Measurements from ENCODE around the gene ACOXL.
"Not testable (repeated sequence)": the region's sequence is repeated elsewhere in the genome, so short reads cannot be mapped to it uniquely, and the experiment has no call there.

ACOXL gene

DNA sequence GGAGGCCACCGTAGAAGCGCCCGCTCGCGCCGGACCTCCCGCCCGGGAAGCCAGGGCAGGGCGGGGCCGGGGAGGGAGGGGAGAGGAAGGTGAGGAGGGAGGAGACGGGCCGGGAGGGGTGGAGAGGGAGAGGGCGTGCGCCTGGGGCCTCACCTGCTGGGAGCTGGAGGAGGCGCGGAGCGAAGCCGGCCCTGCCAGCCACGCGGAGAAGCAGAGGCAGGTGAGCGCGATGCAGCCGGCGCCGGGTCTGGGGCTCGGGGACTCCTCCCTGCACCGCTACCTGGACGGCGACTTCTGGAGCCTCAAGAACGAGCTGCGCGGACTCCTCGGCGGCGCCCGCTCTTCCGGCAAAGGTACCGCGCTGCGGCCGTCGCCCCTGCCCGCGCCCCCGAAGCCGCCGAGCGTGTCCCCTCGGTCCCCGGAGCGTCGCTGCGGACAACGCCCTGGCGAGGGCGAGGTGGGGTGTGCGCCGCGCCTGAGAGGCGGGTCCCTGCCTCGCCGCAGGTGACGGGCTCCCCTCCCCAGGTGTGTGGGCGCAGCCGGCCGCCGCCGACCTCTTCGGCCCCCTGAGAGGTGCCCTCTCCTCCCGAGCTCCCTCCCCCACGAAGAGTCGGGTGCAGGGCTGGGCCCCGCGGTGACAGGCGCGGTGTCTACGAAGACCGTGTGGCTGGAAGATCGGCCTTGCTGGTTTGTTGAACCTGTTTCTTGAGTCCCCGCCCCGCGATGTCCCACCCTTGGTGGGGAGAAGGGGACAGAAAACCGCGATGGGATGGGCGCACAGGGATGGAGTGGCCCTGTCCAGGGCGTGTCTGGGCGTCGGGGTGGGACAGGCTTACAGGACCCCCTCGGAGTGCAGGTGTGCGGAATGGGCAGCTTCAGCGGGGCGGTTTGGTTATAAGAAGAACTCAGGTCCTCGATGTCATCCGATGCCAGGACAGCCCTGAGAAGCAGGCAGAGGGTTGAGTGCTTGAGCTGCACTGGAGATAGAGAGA, at the start of gene ACOXL:
Gene ACOXL, plus strand, starts transcription at position 152 of the 992 bp plus-strand sequence. CDS start 35,817 bp downstream, outside the sequence.
- DNase-seq (ENCODE audit: low read depth) = no peak

DNA sequence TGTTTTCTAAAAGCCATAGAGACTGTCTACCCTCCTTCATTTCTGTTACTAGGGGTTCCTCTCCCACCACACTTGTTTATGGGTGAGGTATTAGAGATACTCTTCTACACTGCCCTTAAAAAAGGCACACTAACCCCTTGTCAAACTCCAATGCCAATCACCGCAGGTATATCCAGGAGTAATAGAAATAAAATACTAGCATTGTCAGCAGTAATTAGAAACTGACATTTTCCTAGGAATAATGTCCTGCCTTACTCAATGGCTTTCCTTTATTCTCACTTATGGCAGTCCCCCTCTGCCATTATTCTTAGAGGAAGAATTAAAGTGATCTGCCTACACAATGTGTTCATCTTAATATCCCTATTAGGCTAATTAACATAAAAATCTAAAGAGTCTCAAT, 49.5 kb upstream of the ACOXL start:
- DNase-seq (ENCODE audit: low read depth) = no peak

DNA sequence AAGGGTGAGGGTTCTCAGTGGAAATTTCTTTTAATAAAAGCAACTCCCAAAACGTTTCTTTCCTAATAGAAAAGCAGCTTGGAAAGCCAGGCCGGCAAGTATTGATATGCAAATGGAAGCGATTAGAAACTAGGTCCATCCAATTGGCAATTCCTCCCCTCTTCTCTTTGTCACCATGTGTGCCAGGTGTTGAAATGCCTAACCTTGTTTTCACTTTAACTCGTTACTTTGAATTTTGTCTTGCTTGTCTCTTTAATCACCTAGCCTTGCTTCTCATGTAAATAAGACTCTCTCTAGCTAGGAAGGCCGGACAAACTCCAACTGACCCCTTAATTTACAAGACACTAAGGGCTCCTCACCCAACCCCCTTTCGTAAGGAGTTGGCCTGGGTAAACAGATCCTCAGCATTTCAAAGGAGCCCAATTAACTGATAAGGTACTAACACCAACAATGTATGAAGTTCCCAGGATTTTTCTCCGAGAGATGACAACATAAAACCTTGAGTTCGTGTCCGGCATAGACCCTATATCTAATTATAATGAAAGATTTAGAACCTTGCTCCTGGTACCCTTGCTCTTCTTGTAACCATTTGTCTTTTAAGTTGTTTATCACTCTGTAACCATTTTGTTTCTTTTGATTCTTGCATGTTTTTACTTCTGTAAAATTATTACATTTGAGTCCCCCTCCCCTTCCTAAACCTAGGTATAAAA, 44.4 kb upstream of the ACOXL start:
- not testable (repeated sequence) for DNase-seq (ENCODE audit: low read depth)

DNA sequence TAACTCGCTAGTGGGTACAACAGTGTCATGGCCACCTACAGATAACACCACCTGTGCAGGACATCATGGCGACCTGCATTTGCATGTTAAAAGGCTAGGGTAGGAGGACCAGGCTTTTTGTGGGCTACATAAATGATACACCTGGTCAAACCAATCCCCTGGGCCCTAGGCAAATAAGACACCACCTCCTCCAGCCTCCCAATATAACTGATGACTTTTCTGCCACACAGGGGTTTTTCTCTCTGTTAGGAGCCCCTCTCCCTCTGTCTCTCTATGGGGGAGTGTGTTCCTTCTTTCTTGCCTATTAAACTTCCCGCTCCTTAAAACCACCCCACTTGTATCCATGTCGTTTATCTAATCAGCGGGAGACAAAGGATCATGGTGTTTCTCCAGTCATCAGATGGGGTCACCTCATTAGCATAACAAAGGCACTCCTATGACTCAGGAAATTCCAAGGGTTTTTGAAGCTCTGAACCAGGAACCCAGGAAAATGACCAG, 43.7 kb upstream of the ACOXL start:
- no peak for DNase-seq (ENCODE audit: low read depth)

DNA sequence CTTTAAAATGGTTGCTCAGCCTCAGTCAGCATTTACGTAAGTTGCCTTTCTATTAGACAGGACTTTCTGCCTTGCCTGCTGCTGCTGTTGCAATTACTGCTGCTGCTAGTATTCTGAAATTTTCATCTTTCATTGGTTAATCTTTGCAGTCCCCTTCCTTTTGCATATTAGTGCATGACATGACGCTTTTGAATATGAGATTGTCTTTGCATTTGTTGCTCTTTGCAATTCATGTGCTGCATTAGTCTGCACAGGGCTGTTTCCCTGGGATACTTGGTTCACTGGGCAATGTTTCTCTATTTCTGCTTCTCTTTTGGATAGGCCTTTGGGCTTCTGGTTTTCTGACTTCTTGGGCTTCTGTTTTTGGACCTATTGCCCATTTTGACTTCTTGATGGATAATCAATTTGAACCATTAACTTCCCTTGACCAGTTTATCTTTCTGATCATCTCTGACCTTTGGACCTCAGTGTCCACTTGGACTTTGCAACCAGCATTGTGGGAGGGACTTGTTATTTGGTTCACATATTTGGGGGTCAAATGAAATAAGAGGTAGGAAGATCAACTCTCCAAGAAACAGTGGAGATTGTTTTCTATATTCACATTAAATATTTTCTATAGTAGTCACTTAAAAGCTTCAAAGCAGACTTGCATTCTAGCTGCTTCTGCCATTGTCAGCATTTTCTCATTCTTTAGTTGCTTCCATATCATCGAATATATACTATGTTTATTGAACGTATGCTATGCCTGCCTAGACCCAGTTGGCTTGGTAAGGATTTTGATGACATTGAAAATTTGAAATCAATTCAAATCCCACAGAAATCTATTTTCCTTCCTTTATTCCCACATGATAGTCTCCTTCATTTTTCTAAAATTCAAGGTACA, 42.0 kb upstream of the ACOXL start:
- DNase-seq (ENCODE audit: low read depth) = no peak

DNA sequence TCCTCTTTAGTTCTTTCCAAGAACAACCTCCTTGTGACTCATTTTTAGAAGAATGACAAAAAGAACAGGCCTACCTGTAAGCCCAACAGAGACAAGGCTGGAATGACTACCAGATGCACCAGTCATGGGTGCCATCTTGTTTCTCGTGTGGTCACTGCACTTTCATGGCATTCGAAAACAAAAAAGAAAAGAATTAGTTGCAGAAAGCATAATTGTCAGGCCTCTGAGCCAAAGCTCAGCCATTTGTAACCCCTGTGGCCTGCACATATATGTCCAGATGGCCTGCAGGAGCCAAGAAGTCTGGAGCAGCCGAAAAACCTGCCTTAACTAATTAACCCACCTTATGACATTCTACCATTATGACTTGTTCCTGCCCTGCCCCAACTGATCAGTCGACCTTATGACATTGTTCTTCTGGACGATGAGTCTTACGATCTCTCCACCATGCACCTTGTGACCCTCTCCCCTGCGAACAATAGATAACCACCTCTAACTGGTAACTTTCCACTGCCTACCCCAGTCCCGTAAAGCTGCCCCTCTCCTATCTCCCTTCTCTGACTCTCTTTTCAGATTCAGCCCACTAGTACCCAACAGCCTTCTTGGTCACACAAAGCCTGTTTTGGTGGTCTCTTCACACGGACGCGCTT, 40.6 kb upstream of the ACOXL start:
- no peak for DNase-seq (ENCODE audit: low read depth)

DNA sequence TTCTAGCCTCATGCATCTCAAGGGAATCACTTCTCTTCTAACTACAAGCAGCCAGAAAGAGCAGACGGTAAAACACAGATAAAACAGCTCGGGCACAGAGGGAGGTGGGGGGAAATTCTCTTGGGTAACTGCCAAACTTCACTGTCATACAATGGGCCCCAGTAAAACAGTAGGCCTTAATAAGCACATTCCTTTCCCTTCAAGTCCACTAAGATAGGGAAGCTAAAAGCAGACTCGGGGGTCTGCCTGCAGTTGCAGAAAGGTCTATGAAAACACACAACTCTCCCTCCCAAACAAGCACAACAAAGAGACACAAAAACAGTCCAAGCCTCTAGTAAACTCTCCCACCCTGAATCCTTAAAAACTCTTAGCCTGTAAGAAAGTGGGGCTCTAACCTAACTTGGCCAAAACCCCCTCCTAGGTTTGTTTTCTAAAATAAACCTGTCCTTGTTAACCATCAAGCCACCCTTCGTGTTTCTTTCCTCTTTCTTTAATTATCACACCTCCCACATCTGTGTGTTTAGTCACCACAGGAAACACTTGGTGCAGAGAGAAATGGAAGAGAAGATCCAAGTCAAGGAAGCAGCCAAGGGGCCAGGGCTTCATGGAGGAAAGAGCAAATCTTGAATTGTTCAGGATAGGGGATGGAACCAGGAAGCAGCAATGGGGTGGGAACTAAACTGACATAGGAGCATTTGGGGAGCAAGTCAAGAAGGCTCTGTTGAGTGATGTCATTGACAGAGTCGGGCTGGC, 37.1 kb upstream of the ACOXL start:
- DNase-seq (ENCODE audit: low read depth) = not testable (repeated sequence)

DNA sequence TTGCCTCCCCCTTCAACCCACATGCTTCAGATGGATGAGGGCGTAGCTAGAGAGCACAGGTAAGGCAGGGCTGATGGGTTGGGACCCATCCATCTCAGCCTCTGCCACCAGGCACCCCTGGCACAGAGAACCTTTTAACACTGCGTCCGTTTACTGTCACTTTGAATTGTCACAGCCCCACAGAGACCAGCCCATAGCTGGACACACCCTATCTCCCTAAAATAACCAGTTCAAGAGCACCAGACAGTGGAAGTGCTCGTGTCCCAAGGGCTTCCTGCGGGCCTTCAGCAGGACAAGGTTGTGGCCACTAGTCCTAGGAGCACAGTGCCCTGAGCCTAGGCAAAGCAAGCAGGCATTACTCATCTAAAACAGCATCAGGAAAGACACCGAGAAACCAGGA, 34.1 kb upstream of the ACOXL start:
- DNase-seq (ENCODE audit: low read depth) = not testable (repeated sequence)

DNA sequence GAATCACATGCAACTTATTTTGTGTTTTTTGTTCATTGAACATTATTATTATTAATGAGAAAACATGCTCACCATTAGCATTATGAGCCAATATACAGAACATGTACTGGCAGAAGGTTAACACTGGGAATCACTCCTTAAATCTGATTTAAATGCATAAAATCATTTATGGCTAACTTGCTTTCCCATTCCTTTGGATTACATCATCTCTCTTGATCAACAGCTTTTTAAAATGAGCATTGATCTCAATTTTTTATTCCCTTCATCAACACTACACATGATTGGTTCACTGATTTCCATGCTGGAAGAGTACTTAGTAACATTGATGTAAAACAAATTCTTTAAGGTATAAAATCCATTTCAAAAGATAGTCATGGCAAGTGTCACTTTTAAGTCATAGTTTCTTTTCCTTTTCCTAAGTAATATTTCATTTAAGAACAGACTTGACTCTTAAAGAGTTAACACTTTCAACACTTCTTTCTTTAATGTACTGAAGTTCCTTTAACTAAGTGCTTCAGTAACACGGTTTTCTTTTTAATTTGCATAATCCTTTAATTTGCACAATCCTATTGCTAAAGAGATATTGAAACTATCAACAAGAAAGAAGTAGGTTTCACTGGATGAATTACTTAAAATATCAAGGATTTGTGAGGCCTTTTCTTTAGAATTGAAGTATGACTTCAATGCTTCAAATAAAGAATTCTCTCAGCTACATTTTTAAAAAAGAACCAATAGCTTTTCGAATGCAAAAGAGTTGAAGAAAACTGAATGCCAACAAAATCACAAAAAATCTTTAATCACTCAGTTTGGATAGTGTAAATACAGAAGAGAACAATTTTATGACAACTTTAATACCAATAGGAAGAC, 29.6 kb upstream of the ACOXL start:
- no peak for DNase-seq (ENCODE audit: low read depth)

DNA sequence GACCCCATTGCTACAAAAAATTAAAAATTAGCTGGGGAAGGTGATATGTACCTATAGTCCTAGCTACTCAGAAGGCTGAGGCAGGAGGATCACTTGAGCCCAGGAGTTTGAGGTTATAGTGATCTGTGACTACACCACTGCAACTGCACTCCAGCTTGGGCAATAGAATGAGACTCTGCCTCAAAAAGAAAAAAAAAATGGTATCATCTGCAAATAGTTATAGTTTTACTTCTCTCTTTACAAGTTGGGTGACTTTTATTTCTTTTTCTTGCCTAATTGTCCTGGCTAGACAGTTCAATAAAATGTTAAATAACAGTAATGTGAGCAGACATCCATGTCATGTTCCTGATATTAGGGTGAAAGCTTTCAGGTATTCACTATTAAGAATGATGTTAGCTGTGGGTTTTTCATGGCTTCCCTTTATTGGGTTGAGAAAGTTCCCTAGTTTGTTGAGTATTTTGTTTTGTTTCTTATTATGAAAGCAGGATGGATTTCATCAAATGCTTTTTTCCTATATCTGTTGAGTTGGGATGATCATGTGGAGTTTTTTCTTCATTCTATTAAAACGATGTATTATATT, 24.9 kb upstream of the ACOXL start:
- no peak for DNase-seq (ENCODE audit: low read depth)

DNA sequence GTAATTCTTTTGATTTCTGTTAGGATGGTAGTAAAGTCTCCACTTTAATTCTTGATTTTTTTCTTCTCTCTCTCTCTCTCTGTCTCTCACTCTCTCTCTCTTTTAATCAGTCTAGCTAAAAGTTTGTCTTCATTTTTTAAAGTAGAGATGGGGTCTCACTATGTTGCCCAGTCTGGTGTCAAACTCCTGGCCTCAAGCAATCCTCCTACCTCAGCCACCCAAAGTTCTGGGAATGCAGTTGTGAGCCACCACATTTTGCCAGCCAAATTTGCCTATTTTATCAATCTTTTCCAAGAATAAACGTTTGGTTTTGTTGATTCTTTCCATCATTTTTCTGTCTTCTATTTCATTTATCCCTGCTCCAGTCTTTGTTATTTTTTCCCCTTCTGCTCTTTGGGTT, 23.9 kb upstream of the ACOXL start:
- DNase-seq (ENCODE audit: low read depth) = no peak

DNA sequence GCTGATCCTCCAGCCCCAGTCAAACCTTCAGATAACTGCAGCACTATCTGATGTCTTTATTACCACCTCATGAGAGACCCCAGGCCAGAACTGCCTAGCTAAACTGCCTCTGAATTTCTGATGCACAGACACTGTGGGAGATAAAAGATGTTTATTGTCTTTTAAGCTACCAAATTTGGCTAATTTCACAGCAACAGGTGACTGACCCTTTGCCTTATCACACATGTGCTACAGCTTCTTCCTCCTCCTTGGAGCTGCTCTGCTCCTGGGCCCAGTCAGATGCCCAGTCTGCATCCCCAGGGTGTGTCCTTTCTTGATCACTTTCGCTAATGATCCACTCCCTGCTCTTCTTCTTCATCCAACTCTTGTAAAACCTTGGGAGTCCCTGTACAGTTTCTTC, 19.6 kb upstream of the ACOXL start:
- DNase-seq (ENCODE audit: low read depth) = no peak

DNA sequence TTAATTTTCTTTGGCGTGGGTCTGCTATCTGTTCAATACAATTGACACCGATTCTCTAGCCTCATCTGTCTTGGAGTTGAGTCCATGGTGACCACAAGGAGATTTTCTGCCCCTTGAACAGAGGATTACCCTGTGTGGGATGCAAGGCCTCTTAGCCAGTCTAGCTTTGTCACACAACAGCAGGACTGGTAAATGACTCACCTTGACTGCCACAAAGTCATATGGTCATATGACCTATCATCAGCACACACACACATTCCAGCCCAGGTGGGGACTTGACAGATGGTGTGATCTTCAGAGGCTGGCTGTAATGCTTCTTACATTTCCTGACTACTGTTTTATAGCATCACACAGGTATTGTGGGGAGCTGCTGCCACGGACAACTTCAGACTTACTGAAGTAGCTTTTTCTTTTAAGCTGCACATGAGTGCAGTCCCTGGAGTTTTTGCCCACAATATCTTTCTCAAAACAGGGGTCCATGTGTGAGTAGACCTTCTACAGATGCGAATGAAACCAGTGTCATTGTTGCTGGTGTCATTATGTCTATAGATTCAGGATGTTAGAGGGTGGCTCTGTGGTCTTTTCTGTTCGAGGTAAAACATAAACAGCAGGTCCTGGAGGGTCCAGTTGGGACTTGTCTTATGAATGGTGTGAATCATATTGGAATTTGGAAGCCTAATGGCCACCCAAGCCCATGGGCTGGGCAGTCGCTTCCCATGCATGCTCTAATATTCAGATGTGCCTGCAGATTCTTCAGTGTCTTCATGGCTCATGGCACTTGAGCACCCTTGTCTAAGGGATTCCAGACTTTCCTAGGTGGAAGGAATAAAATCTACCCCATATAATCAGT, 18.6 kb upstream of the ACOXL start:
- no peak for DNase-seq (ENCODE audit: low read depth)

DNA sequence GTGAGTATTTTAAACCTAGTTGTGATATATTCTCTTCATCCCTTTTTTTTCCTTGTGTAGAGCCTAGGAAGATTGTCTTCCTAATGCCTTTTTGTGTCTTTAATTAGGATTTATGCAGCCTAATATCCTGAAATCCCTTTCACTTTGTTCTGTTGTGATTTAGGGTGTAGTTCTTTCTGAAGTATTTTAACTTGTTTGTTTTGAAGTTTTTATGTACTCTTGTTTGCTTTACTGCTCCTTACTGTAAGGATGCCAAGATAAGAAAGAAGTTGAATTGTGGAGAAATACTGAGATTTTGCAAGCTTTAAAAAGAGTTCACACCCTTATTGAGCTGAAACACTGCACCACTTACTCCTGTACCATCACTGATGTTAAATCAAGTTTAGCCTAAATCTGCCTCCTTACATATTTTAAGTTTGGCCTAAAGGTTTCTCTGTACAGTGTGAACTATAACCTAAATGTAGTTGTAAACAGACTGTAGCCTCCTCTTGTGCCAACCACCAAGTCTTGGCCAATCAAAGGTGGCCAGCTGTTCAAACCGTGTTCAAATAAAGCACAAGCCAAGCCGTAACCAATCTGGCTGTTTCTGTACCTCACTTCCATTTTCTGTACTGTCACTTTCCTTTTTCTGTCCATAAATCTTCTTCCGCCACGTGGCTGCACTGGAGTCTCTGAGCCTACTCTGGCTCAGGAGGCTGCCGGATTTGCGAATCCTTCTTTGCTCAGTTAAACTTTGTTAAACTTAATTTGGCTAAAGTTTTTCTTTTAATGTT, 17.7 kb upstream of the ACOXL start:
- DNase-seq (ENCODE audit: low read depth) = no peak

DNA sequence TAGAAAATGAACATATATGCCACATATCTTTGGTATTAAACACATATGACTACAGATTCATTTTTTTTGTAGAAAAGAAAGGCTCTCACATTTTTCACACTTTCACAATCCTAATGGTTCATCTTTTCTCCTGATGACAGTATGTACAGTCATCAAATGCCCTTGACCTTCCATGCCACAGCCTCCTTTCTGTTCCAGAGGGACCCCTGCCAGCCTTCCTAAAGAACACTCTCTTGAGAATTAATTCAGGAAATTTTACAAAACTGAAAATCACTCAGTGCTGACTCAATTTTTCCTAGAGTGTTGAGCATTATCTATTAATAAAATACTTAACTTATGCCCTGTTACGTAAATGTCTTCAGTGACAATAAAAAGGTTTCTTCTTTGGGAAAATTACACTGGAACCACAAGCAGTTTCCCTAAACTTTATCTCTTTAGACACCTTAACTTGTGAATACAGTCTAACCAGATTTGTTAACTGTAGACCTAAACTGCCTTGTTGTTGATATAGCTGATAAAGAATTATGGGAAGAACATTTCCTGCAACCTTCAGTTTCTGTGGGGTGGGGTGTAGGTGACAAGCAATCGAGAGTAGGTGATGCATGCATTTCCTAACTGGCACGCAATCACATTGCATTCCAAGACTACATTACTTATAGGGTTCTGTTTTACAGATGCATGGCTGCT, 15.3 kb upstream of the ACOXL start:
- no peak for DNase-seq (ENCODE audit: low read depth)

DNA sequence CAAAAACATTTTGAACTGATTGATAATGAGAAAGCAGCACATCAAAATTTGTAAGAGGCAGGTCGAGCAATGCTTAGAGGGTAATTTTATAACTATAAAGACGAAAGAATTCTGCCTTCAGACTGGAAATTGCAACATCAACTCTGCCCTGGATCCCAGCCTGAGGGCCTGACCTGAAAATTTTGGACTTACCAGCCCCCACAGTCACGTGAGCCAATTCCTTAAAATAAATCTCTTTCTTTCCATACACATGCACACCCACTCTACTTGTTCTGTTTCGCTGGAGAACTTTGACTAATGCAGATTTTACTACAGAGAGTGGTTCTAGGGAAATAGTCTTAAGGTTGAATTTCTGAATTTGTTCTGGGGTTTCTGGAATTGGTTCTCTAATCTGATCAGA, 14.6 kb upstream of the ACOXL start:
- DNase-seq (ENCODE audit: low read depth) = no peak

DNA sequence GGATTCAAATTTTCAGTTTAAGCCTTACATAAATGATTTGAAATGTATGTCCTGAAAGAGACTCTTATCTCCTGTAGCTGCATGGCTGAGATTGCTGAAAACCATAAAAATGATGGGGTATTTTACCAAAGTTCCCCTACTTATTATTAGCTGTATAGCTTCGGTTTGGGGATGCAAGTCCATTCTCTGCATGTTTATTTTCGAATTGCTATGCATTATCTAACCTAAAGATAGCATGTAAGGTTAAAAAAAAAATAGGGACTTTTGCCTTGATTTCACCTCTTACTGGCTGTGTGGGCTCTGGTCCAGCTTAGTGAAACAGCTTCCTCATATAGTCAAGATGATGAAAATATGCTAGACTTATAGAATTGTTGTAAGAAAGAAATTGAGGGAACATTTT, 14.0 kb upstream of the ACOXL start:
- DNase-seq (ENCODE audit: low read depth) = no peak
